Measurements from ENCODE around the gene OAS2.

DNA sequence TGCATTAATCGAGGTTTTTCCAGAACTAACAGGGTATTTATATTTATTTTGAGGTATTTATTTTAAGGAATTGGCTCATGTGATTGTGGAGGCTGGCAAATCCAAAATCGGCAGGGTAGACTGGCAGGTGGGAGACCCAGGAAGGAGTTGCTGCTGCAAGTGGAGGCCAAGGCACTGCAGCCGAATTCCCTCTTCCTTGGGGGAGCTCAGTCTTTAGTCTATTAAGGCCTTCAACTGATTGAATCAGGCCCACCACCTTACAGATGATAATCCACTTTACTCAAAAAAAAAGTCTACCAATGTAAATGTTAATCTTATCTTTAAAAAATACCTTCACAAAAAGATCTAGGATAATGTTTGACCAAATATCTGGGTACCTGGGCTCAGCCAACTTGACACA is 1.2 kb upstream of the OAS2 start:
- TF ChIP-seq, protein P1, sequence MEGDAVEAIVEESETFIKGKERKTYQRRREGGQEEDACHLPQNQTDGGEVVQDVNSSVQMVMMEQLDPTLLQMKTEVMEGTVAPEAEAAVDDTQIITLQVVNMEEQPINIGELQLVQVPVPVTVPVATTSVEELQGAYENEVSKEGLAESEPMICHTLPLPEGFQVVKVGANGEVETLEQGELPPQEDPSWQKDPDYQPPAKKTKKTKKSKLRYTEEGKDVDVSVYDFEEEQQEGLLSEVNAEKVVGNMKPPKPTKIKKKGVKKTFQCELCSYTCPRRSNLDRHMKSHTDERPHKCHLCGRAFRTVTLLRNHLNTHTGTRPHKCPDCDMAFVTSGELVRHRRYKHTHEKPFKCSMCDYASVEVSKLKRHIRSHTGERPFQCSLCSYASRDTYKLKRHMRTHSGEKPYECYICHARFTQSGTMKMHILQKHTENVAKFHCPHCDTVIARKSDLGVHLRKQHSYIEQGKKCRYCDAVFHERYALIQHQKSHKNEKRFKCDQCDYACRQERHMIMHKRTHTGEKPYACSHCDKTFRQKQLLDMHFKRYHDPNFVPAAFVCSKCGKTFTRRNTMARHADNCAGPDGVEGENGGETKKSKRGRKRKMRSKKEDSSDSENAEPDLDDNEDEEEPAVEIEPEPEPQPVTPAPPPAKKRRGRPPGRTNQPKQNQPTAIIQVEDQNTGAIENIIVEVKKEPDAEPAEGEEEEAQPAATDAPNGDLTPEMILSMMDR (conservative IDR thresholded peaks at IDR 0.05): no peak
- TF ChIP-seq ZFX (IDR thresholded peaks at IDR 0.05): no peak

Measured in C4-2B (cell line).